ENCODE results near the gene PRKCH.

DNA sequence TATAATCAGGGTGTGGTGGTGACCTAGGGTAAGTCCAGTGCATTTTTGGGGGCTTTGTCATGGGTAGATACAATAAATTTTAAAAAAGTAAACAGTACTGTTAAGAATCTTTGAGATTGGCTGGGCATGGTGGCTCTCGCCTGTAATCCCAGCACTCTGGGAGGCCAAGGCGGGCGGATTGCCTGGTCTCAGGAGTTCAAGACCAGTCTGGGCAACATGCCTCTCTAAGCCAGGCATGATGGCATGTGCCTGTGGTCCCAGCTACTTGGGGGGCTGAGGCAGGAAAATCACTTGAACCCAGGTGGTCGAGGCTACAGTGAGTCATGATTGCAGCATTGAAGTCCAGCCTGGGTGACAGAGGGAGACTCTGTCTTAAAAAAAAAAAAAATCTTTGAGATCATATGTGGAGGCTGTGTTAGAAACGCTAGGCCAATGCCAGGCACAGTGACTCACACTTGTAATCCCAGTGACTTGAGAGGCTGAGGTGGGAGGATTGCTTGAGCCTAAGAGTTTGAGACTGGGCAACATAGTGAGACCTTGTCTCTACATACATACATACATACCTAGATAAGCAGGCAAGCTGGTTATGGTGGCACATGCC is 67.7 kb downstream of the PRKCH start:
- TF ChIP-seq, protein P1, sequence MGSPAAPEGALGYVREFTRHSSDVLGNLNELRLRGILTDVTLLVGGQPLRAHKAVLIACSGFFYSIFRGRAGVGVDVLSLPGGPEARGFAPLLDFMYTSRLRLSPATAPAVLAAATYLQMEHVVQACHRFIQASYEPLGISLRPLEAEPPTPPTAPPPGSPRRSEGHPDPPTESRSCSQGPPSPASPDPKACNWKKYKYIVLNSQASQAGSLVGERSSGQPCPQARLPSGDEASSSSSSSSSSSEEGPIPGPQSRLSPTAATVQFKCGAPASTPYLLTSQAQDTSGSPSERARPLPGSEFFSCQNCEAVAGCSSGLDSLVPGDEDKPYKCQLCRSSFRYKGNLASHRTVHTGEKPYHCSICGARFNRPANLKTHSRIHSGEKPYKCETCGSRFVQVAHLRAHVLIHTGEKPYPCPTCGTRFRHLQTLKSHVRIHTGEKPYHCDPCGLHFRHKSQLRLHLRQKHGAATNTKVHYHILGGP (tag by site-specific recombination; IDR thresholded peaks at IDR 0.05) = no peak
- TF ChIP-seq ZNF23 (tag by site-specific recombination; IDR thresholded peaks at IDR 0.05; ENCODE audit: borderline replicate concordance) (no peak), ZNF423 (tag by site-specific recombination; IDR thresholded peaks at IDR 0.05) (no peak), ZNF792 (tag by site-specific recombination; IDR thresholded peaks at IDR 0.05) (no peak), ZNF146 (tag by site-specific recombination; IDR thresholded peaks at IDR 0.05) (no peak), ZNF529 (tag by site-specific recombination; IDR thresholded peaks at IDR 0.05; ENCODE audit: insufficient replicate concordance) (no peak)
- TF ChIP-seq, protein P2, sequence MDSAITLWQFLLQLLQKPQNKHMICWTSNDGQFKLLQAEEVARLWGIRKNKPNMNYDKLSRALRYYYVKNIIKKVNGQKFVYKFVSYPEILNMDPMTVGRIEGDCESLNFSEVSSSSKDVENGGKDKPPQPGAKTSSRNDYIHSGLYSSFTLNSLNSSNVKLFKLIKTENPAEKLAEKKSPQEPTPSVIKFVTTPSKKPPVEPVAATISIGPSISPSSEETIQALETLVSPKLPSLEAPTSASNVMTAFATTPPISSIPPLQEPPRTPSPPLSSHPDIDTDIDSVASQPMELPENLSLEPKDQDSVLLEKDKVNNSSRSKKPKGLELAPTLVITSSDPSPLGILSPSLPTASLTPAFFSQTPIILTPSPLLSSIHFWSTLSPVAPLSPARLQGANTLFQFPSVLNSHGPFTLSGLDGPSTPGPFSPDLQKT (IDR thresholded peaks at IDR 0.05; ENCODE audit: borderline replicate concordance, low read depth, low read length) = no peak
- TF ChIP-seq, protein P3, sequence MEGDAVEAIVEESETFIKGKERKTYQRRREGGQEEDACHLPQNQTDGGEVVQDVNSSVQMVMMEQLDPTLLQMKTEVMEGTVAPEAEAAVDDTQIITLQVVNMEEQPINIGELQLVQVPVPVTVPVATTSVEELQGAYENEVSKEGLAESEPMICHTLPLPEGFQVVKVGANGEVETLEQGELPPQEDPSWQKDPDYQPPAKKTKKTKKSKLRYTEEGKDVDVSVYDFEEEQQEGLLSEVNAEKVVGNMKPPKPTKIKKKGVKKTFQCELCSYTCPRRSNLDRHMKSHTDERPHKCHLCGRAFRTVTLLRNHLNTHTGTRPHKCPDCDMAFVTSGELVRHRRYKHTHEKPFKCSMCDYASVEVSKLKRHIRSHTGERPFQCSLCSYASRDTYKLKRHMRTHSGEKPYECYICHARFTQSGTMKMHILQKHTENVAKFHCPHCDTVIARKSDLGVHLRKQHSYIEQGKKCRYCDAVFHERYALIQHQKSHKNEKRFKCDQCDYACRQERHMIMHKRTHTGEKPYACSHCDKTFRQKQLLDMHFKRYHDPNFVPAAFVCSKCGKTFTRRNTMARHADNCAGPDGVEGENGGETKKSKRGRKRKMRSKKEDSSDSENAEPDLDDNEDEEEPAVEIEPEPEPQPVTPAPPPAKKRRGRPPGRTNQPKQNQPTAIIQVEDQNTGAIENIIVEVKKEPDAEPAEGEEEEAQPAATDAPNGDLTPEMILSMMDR (tag by site-specific recombination; IDR thresholded peaks at IDR 0.05) = no peak
